Measurements from ENCODE around the gene JAK1.

DNA sequence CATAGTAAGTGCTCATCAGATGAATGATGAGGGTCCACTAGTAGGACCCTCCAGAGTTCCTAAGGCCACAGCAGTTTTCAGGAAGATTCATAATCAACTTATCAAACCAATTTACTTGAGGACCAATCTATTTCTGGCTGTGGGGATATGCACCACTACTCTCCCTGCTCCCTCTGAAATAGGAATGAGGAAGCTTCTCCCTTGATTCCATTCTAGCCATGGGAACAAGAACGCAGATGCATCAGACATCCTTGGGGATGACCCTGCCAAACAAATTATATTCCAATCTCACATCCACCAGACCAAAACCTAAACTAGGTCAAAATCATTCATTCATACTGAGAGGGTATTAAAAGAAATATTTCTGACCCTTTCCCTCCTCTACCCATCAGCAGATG, 31.5 kb downstream of the JAK1 start:
- TF ChIP-seq, protein P1, sequence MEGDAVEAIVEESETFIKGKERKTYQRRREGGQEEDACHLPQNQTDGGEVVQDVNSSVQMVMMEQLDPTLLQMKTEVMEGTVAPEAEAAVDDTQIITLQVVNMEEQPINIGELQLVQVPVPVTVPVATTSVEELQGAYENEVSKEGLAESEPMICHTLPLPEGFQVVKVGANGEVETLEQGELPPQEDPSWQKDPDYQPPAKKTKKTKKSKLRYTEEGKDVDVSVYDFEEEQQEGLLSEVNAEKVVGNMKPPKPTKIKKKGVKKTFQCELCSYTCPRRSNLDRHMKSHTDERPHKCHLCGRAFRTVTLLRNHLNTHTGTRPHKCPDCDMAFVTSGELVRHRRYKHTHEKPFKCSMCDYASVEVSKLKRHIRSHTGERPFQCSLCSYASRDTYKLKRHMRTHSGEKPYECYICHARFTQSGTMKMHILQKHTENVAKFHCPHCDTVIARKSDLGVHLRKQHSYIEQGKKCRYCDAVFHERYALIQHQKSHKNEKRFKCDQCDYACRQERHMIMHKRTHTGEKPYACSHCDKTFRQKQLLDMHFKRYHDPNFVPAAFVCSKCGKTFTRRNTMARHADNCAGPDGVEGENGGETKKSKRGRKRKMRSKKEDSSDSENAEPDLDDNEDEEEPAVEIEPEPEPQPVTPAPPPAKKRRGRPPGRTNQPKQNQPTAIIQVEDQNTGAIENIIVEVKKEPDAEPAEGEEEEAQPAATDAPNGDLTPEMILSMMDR (IDR thresholded peaks at IDR 0.05) = no peak
- TF ChIP-seq POLR2A (IDR thresholded peaks at IDR 0.05) = no peak
